ENCODE results near the gene CARS2. TPM values are rescaled to one million over a fixed set of nuclear protein-coding genes. Genes with fewer than 3 reads are reported as not detected.

Gene CARS2
- total and polyA plus RNA-seq, 3 donors from 2014 or later: 60.4 to 116 (median 100) TPM

DNA sequence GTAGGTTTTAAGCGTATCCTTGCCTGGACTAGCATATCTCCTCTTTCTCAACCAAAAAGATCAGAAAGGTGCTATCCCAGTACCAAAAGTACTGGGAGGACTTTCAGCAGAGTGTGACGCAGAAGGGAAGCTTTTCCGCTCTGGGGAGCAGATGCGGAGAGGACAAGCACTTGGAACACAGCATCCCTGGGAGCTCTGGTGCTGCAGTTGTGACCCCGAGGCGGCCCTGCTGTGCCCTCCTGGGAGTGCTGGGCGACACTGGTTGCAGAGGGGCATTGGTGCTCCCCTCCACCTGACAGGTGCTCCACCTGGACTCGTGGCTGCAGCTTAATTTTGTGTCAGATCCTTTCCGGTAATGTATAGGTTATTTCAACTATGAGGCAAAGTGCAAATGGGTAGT lies 87.1 kb downstream of the CARS2 start:
- Histone ChIP-seq H3K36me3 (ENCODE audit: low read depth, missing control alignments) (no peaks in the 10 kb centered on the region), H3K4me1 (peaks cover 32% of the 10 kb centered on the region), H3K27ac (peak overlapping the region in 1 of 2 donors; percentile 95), H3K27me3 (no peaks in the 10 kb centered on the region), H3K9me3 (no peaks in the 10 kb centered on the region), H3K4me3 (no peak overlapping the region)
- TF ChIP-seq POLR2A (IDR thresholded peaks at IDR 0.05) (no peak), CTCF (IDR thresholded peaks at IDR 0.05) (no peak)
- intact Hi-C loops (cut with DNase I; ENCODE audit: low total_unique reads): loop anchor here (10.0 kb wide), 1 partner anchor 96 kb away; the partner anchor contains the start of gene ING1
- 76 to 81% methylated on average over 9 of the region's 9 CpGs for WGBS, 2 donors
- DNase-seq: no peak

- H3K27ac ChIP-seq: peak overlapping the region; percentile 91 to 95
- no peaks in the 10 kb centered on the region for H3K36me3 ChIP-seq (ENCODE audit: low read depth, missing control alignments)
- 66 to 68% methylated on average over 8 of the region's 8 CpGs for WGBS, 2 donors
- H3K27me3 ChIP-seq: no peaks in the 10 kb centered on the region
- intact Hi-C loops (cut with DNase I; ENCODE audit: low total_unique reads): loop anchor here (10.0 kb wide), 1 partner anchor 97 kb away; the partner anchor contains the start of gene ING1
- no peaks in the 10 kb centered on the region for H3K9me3 ChIP-seq
- no peak for DNase-seq
- TF ChIP-seq POLR2A (IDR thresholded peaks at IDR 0.05) (no peak), CTCF (IDR thresholded peaks at IDR 0.05) (no peak)
- H3K4me1 ChIP-seq: peaks cover 32% of the 10 kb centered on the region
- no peak overlapping the region for H3K4me3 ChIP-seq
These were observed 87.7 kb downstream of the CARS2 start for GRCh38 chr13:110618167-110618566.

GRCh38 chr13:110617321-110618072 lies 88.4 kb downstream of the CARS2 start:
- TF ChIP-seq CTCF (IDR thresholded peaks at IDR 0.05) (no peak), POLR2A (IDR thresholded peaks at IDR 0.05) (no peak)
- peak; percentile 69 for DNase-seq
- peaks cover 32% of the 10 kb centered on the region for H3K4me1 ChIP-seq

DNA sequence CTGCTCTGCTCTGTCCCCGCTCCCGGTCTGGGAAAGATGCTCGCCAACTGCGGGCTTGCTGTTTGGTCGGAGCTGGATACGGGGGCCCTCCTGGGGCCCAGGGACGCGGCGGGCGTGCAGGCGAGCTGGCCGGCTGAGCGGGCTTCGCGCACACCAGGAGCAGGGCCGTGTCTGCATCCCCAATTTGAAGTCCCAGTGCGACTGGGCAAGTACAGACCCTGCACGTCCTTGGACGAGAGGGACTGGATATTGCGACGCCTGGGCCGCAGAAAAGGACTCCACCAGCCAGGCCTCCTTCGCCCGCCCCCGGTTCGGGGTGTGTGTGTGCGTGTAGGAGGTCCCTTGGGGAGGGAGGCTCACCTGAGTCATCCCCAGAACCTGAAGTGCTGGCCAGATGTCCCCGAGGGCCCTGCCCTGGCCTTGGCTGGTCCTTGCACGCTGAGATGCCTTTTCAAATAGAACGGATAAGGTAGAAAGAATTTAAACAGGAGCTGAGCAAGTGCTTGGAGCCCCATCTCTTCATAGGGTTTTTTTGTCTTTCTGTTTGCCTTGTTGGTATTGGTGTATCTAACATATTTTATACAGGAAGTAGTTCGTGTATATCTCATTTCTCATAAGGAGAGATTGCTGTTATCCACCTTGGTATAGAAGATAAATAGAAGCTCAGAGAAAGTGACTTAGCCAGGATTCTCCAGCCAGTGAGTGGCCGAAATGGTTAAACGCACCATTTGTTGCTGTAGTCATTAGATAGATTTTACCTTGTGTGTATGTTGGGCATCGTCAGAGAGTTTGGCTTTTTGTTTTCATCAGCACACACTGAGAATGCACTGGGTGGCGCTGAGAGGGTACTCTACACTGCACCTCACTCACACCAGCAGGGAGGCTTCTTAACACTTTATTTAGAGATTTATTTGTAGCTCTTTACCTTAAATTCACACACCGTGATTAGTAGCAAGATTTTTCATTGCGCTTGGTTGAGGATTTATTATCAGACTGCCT lies 89.5 kb downstream of the CARS2 start:
- H3K9me3 ChIP-seq: no peaks in the 10 kb centered on the region
- TF ChIP-seq CTCF (IDR thresholded peaks at IDR 0.05) (peak in 1 of 3 experiments; percentile 14), POLR2A (IDR thresholded peaks at IDR 0.05) (no peak)
- intact Hi-C loops (cut with DNase I; ENCODE audit: low total_unique reads): loop anchor here (10.0 kb wide), 1 partner anchor 98 kb away; the partner anchor contains the start of gene ING1
- peak overlapping the region; percentile 91 to 95 for H3K27ac ChIP-seq
- peak overlapping the region; percentile 70 to 98 for H3K4me3 ChIP-seq
- peak; percentile 67 for DNase-seq
- H3K36me3 ChIP-seq (ENCODE audit: low read depth, missing control alignments): no peaks in the 10 kb centered on the region
- no peaks in the 10 kb centered on the region for H3K27me3 ChIP-seq
- peaks cover 32% of the 10 kb centered on the region for H3K4me1 ChIP-seq
- 4 to 19% methylated on average over 10 to 37 of the region's 37 CpGs for WGBS, 2 donors

More at GRCh38 chr13:110617321-110618072, 88.4 kb downstream of the CARS2 start:
- intact Hi-C loops (cut with DNase I; ENCODE audit: low total_unique reads): loop anchor here (10.0 kb wide), 1 partner anchor 97 kb away; the partner anchor contains the start of gene ING1
- H3K36me3 ChIP-seq (ENCODE audit: low read depth, missing control alignments): no peaks in the 10 kb centered on the region
- H3K9me3 ChIP-seq: no peaks in the 10 kb centered on the region
- H3K27me3 ChIP-seq: no peaks in the 10 kb centered on the region
- 31 to 38% methylated on average over 8 of the region's 8 CpGs for whole genome bisulfite sequencing, 2 donors
- H3K4me3 ChIP-seq: peak overlapping the region in 1 of 2 donors; percentile 70
- peak overlapping the region; percentile 91 to 95 for H3K27ac ChIP-seq

Data from testis (tissue), 3 donors.